ENCODE measurements around the gene LAMC2.
"Not testable (repeated sequence)": the region's sequence is repeated elsewhere in the genome, so short reads cannot be mapped to it uniquely, and the experiment has no call there.

The LAMC2 gene

GRCh38 chr1:183185941-183186490 is at the start of gene LAMC2:
Gene LAMC2, plus strand, starts transcription at chr1:183186264. Its CDS starts 89 bp downstream, at chr1:183186353.
- DNase-seq, result no peak

GRCh38 chr1:183137782-183138181 is 48.3 kb upstream of the LAMC2 start:
- no peak for DNase-seq

DNA sequence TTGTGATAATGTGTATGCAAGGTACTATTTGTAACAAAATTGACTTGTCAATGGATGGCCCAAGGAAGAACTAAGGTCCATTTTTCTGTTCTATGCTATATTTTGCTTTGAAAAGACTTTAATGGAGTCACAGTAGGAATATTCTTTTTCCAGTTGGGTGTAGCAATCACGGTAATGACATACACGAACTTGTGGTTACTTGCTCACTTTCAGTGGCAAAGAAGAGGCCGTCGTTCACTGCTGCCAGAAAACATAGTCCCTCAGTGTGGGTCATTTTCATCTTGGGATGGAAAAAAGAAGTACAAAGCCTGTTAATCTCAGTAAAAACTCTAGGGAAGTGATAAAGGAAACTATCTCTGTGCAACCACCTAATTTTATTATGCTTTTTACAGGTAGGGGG is 47.8 kb upstream of the LAMC2 start:
- DNase-seq, result no peak

DNA sequence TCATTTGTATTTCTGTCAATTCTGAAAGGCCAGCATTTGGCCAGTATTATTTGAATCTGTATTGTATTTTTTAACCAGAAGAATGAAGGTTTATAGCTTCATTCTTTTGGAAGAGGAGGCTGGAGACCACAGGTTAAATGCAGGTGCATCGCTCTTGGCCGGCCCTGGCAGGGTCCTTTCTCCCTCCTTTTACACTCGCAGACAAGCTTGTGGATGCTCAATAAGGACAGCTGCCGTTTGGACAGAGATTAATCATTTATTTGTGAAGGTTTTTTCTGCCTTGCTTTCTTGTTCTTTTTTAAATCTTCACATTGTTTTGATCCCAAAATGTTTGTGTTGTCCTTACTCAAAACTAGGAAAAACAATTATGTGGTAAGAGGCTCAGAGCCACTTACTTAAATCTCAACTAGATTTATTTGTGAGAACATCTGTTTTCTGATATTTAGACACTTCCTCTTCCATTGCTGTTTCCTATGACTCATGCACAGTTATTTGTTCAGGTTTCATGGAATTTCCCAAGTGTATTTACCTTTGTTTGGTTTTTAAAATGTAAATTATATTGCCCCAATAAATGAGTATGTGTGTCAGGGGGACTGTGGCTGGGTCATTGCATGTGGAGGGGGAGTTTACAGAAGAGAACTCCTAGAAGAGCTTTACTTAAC is 46.7 kb upstream of the LAMC2 start:
- DNase-seq, result no peak

- DNase-seq, result no peak
Measured at GRCh38 chr1:183140633-183141032, 45.4 kb upstream of the LAMC2 start.

DNA sequence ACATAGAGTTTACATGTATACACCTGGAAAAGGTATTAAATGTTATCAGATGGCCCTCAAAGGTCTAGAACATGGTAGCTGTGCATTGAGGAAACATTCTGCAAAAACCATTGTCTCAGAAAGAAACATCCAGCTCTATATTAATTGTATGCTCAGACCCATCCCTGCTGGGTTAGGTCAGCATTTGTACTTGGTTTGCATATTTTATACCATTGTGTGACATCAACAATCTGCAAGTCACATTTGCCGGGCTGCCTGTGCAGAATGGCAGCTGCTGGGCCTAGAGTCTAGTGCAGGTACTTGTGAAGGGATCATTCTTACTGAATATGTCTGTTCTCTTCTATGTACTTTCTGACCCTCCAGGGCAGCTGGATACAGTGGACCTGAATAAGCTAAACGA is 43.9 kb upstream of the LAMC2 start:
- DNase-seq, result no peak

DNA sequence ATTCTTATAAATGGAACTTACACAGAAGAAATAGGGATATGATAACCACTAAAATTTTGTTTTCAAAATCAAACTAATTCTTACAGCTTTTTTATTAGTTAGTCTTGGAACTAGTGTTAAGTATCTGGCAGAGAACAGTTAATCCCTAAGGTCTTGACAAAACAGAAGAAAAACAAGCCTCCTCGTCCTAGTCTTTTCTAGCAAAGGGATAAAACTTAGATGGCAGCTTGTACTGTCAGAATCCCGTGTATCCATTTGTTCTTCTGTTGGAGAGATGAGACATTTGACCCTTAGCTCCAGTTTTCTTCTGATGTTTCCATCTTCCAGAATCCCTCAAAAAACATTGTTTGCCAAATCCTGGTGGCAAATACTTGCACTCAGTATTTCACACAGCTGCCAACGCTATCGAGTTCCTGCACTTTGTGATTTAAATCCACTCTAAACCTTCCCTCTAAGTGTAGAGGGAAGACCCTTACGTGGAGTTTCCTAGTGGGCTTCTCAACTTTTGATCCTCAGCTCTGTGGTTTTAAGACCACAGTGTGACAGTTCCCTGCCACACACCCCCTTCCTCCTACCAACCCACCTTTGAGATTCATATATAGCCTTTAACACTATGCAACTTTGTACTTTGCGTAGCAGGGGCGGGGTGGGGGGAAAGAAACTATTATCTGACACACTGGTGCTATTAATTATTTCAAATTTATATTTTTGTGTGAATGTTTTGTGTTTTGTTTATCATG is 42.3 kb upstream of the LAMC2 start:
- DNase-seq, result no peak

GRCh38 chr1:183144752-183145151 is 41.3 kb upstream of the LAMC2 start:
- no peak for DNase-seq

DNA sequence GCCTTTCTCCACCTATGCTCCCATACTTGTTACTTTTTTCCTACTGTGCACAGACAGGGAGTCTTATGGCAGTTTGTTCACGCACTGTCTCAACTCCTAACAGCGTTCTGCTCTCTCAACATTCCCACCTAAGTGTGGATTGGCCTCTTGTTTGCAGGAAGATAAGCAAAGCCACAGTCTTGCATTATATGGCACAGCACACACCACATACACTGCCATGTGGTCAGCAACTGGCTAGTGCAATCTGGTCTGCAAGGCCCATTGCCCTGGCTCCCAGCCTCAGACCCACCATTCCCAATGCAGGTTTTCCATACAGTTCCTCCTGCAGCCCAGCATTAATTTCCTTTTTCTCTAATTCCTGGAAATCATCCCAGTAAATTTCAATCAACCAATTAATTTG is 38.3 kb upstream of the LAMC2 start:
- no peak for DNase-seq

DNA sequence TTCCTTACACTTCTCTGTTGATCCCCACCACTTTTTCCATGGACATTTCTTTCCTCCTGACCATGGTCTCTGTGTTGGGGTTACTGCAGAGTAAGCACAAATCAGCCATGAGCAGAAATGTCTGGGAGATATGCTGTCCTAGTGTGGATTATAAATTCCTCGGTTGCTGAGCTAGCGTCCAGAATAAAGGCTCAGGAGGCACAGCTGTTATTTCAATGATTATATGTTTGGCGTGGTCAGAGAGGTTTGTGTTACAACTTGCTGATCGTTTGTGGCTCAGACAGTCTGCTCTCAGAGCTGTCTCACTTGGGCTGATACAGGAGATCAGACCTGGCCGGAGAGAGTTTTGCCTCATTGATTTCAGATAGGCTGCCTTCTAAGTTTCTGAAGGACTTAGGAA is 37.5 kb upstream of the LAMC2 start:
- DNase-seq, result no peak

DNA sequence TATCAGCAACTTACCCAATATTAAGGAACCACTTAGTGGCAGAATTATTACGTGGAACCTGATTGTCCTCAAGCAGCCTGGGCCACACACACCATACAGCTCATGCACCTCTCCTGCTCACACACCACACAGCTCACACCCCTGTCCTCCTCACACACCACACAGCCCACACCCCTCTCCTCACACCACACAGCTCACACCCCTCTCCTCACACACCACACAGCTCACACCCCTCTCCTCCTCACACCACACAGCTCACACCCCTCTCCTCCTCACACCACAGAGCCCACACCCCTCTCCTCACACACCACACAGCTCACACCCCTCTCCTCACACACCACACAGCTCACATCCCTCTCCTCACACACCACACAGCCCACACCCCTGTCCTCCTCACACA is 36.8 kb upstream of the LAMC2 start:
- DNase-seq, result no peak

- DNase-seq, result not testable (repeated sequence)
Measured at GRCh38 chr1:183150032-183150431, 36.0 kb upstream of the LAMC2 start.

DNA sequence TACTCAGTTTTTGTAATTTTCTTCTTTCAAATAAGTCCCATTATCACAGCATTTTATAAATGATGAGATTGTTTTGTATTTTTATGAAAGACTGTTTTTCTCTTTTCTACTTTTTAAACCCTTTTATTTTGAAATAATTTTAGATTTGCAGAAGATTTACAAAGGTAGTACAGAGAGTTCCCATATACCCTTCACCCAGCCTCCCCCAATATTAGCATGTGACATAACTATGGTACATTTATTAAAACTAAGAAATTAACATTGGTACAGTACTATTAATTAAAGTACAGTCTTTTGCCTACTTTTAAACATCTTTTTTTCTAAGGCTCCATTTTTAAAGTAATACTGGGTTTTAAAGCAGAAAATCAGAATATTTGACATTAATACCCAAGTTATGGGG is 35.6 kb upstream of the LAMC2 start:
- no peak for DNase-seq

GRCh38 chr1:183152180-183152579 is 33.9 kb upstream of the LAMC2 start:
- no peak for DNase-seq

GRCh38 chr1:183155939-183156338 is 30.1 kb upstream of the LAMC2 start:
- no peak for DNase-seq

- DNase-seq, result no peak
Measured at GRCh38 chr1:183159960-183160359, 26.1 kb upstream of the LAMC2 start.

GRCh38 chr1:183161391-183161790 is 24.7 kb upstream of the LAMC2 start:
- DNase-seq, result no peak

GRCh38 chr1:183163316-183163715 is 22.7 kb upstream of the LAMC2 start:
- DNase-seq, result no peak

DNA sequence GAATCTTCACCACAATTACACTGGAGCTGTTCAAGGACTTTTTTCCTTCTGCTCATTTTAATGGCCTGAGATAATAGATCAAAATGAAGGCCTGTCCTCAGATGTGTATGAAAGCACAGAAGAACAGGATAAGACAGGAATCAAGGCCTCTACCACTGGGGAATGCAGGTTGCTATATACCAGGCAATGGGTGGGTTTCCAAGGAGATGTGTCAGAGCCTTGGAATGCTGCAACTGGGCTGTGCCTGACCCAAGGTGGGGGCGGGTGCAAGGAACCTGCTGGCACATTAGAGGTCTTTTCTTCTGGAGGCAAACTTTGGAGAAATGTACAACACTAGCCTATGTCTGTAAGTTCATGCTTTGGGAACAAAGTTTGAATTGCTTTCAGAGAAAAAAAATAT is 21.7 kb upstream of the LAMC2 start:
- DNase-seq, result no peak

- DNase-seq, result no peak
Measured at GRCh38 chr1:183164963-183165362, 21.1 kb upstream of the LAMC2 start.

GRCh38 chr1:183165456-183165855 is 20.6 kb upstream of the LAMC2 start:
- no peak for DNase-seq

- DNase-seq, result no peak
Measured at GRCh38 chr1:183166454-183166853, 19.6 kb upstream of the LAMC2 start.

- DNase-seq, result no peak
Measured at GRCh38 chr1:183167676-183168075, 18.4 kb upstream of the LAMC2 start.

DNA sequence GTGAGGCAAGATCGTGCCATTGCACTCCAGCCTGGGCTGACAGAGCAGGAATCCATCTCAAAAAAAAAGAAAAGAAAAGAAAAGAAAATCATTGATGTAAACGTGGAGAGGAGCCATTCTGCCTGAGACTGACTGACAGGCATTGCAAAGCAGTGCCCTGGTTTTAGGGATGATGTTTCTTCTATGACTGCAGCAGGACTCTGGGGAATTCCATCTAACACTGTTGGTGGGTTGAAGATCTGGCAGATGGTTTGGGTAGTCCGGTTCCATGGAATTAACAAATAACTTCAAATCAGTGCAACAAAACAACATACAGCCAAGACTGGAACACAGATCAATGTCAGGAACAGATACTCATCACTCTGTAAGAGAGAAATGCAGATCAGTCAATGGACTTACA is 17.8 kb upstream of the LAMC2 start:
- no peak for DNase-seq

DNA sequence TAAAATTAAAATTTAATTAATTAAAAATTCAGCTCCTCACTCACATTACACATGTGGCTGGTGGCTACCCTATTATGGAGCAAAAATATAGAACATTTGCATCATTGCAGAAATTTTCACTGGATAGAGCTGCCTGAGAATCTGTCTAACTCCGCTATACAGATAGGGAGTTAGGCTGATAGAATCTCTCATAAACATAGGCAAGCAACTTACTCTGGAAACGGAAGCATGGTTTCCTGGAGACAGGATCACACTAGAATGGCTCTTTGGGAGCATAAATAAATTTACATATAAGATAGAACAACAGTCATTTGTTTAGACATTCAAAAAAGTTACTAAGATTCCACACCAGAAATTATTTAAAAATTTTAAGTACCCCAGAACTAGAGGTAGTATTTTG is 12.2 kb upstream of the LAMC2 start:
- DNase-seq, result no peak
